Left ventricle myocardium inferior (tissue), 1 donor: ENCODE data around the gene RAP1GAP. TPM values are rescaled to one million over a fixed set of nuclear protein-coding genes. Genes with fewer than 3 reads are reported as not detected.

ENCODE experiments used
- DNase-seq: peaks from one replicate; pipeline ENCODE4 v3.0.0-alpha.2; 2020
- H3K27ac ChIP-seq: fragments of 200-600 bp; replicated peaks from 2 replicates; pipeline ENCODE4 v1.8.0; 2021
- H3K27me3 ChIP-seq: fragments of 200-600 bp; 2 replicates; pipeline ENCODE4 v1.8.0; 2021; ENCODE audit warnings: low read depth
- H3K36me3 ChIP-seq: fragments of 200-600 bp; 2 replicates; pipeline ENCODE4 v1.8.0; 2021
- H3K4me1 ChIP-seq: fragments of 200-600 bp; 2 replicates; pipeline ENCODE4 v1.8.0; 2021
- H3K4me3 ChIP-seq: fragments of 200-600 bp; 2 replicates; pipeline ENCODE4 v1.8.0; 2021; ENCODE audit warnings: mild to moderate bottlenecking, moderate library complexity
- H3K9me3 ChIP-seq: fragments of 200-600 bp; replicated peaks from 2 replicates; pipeline ENCODE4 v1.8.0; 2021
- intact Hi-C: fragments of 100-400 bp; cut with micrococcal nuclease; formaldehyde crosslinking; loops from one replicate; pipeline ENCODE4 v1.11.0; 2022
- total RNA-seq: library from RNA; stranded (reverse); fragmentation: NEBNext Ultra II Directional; extraction: Animal tissue kit (Norgen Biotek cat#: 25700); gene quantifications from one replicate; pipeline ENCODE4 v1.2.1, GENCODE V29; 2021
- TF ChIP-seq, protein P1 (sequence below): fragments of 200-600 bp; IDR thresholded peaks from 2 replicates; pipeline ENCODE4 v1.8.0; 2021; ENCODE audit warnings: antibody characterized with exemption, mild to moderate bottlenecking, borderline replicate concordance
- donor health status: DM: no; HTN: yes; CAD: no; lungs with severe emphysema.

The RAP1GAP gene
- total RNA-seq, 1 donor from 2014 or later, result 6.2 TPM

DNA sequence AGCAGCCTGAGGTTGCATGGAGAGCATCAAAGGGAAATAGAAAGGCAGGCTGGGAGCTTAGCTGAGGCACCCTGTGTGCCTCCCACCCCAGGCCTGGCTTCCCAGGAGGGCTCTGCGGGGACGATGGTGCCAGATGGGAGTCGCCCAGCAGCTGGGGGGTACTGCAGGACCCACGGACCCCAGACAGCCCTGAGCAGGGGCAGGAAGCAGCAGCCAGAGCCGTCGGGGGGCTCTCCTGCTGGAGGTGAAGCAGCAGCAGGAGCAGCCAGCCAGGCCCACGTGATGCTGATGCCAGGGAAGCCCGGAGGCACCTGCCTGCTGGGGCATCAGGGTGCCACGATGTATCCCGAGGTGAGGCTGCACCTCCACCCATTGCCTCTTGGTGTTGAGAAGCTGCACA, 20.4 kb downstream of the RAP1GAP start:
- intact Hi-C loops, result no loop called here
- no peaks in the 10 kb centered on the region for H3K36me3 ChIP-seq
- TF ChIP-seq, protein P1, sequence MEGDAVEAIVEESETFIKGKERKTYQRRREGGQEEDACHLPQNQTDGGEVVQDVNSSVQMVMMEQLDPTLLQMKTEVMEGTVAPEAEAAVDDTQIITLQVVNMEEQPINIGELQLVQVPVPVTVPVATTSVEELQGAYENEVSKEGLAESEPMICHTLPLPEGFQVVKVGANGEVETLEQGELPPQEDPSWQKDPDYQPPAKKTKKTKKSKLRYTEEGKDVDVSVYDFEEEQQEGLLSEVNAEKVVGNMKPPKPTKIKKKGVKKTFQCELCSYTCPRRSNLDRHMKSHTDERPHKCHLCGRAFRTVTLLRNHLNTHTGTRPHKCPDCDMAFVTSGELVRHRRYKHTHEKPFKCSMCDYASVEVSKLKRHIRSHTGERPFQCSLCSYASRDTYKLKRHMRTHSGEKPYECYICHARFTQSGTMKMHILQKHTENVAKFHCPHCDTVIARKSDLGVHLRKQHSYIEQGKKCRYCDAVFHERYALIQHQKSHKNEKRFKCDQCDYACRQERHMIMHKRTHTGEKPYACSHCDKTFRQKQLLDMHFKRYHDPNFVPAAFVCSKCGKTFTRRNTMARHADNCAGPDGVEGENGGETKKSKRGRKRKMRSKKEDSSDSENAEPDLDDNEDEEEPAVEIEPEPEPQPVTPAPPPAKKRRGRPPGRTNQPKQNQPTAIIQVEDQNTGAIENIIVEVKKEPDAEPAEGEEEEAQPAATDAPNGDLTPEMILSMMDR, result no peak
- no peak for DNase-seq
- H3K4me1 ChIP-seq, result peaks cover 8% of the 10 kb centered on the region
- peaks cover 64% of the 10 kb centered on the region for H3K27me3 ChIP-seq
- H3K27ac ChIP-seq, result no peak overlapping the region
- no peak overlapping the region for H3K4me3 ChIP-seq
- H3K9me3 ChIP-seq, result no peaks in the 10 kb centered on the region

DNA sequence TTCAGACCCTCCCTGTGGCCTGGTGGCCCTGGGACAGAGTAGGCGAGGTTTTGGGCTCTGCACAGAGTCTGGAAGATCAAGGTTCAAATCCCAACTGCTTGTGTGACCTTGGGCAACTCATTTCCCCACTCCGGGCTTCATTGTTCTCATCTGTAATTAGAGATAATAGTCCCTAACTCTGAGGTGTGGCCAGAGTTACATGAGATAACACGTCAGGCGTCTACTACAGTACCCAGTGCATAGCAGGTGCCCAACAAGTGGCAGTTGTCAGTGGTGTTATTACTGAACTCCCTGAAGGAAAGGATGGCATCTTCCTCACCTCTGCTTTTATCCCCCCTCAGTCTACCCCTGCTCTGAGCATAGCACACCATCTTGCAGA, 20.8 kb downstream of the RAP1GAP start:
- Histone ChIP-seq H3K27me3 (peaks cover 64% of the 10 kb centered on the region), H3K9me3 (no peaks in the 10 kb centered on the region), H3K4me3 (no peak overlapping the region), H3K36me3 (no peaks in the 10 kb centered on the region), H3K4me1 (peaks cover 8% of the 10 kb centered on the region), H3K27ac (no peak overlapping the region)
- TF ChIP-seq, protein P1, result no peak
- intact Hi-C loops, result no loop called here
- DNase-seq, result no peak

DNA sequence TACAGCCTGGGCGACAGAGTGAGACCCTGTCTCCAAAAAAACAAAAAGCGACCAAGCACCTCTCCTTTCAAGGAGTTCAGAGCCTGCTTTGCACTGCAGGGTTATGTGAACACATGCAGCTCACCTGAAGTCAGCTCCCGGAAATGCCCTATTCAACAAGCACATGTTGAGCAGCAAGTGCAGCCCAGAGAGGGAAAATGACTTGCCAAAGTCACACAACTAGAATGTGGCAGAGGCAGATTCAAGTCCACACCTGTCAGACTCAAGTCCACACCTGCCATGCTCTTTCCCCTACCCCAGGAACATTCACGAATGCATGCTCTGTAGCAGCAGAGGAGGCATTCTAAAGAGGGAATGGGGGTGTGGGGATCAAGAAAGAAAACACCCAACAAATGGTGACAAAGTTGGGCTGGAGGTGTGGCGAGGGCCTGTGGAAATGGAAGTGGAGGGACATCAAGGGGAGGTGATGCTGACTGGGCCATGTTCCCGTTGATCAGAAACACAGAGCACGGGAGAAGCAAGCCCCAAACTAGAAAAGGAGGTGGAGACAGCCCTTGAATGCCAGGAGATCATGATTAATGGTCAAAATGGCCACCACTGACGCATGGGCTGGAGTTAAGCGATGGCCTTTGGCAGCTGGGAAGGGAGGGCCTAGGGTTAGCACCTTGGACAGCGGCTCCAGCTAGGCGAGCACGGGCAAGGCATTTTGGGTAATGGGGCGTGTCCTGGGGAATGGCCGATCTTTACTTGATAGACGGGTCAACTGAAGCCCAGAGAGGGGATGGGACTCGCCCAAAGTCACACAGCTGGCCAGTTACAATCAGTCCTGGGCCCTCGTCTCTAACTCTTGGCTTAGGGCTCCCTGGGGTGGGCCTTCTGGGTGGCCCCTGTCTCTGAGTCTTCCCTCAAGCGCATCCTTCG, 21.5 kb downstream of the RAP1GAP start:
- H3K4me1 ChIP-seq, result peaks cover 8% of the 10 kb centered on the region
- H3K4me3 ChIP-seq, result no peak overlapping the region
- DNase-seq, result no peak
- intact Hi-C loops, result no loop called here
- no peaks in the 10 kb centered on the region for H3K9me3 ChIP-seq
- no peak overlapping the region for H3K27ac ChIP-seq
- peaks cover 64% of the 10 kb centered on the region for H3K27me3 ChIP-seq
- H3K36me3 ChIP-seq, result no peaks in the 10 kb centered on the region
- TF ChIP-seq, protein P1, result no peak

DNA sequence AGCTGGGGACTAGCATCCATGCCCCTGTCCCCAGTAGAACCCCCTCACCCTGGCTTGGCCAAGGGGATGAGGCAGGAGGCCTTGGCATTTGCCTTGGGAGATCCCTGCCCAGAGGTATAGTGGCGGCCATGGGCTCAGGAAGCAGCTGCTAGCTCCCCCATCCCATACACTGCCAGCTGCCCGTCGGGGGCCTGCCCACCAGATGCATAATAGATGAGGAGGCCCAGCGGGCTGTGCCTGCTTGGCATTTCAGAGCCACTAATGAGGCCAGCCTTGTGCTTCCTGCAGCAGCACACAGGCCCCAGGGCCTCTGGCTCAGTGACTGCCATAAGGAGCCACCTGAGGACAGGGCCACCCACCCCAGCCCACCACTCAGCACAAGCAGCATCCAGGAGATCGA, 23.6 kb downstream of the RAP1GAP start:
- Histone ChIP-seq H3K27ac (no peak overlapping the region), H3K4me3 (no peak overlapping the region), H3K36me3 (no peaks in the 10 kb centered on the region), H3K4me1 (peaks cover 8% of the 10 kb centered on the region), H3K9me3 (no peaks in the 10 kb centered on the region), H3K27me3 (peaks cover 74% of the 10 kb centered on the region)
- DNase-seq, result no peak
- intact Hi-C loops, result no loop called here
- TF ChIP-seq, protein P1, result no peak

DNA sequence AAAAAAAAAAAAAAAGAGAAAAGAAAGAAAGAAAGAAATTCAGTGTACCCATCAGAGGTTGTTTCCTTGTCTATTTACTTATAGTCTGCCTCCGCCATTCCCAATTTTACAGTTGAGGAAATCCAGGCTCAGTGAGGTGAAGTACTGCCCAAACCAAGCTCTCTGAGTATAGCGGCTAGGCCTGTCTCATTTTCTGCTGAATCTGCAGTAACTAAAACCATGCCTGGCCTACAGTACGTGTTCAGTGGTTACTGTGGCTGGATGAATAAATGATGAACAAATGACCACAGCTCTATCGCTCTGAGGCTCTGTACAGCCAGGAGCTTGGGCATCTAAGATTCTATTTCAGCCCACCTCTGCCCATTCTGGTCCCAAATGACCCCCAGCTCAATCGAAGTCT, 24.3 kb downstream of the RAP1GAP start:
- no peaks in the 10 kb centered on the region for H3K36me3 ChIP-seq
- H3K4me1 ChIP-seq, result peaks cover 8% of the 10 kb centered on the region
- no peak overlapping the region for H3K27ac ChIP-seq
- no peak for DNase-seq
- no peak overlapping the region for H3K4me3 ChIP-seq
- intact Hi-C loops, result no loop called here
- peaks cover 74% of the 10 kb centered on the region for H3K27me3 ChIP-seq
- TF ChIP-seq, protein P1, result no peak
- H3K9me3 ChIP-seq, result no peaks in the 10 kb centered on the region
